Measurements from ENCODE around the gene ZNF614.
A peak's percentile ranks its signal among the peaks of the same experiment; 100 is the strongest.

The ZNF614 gene

DNA sequence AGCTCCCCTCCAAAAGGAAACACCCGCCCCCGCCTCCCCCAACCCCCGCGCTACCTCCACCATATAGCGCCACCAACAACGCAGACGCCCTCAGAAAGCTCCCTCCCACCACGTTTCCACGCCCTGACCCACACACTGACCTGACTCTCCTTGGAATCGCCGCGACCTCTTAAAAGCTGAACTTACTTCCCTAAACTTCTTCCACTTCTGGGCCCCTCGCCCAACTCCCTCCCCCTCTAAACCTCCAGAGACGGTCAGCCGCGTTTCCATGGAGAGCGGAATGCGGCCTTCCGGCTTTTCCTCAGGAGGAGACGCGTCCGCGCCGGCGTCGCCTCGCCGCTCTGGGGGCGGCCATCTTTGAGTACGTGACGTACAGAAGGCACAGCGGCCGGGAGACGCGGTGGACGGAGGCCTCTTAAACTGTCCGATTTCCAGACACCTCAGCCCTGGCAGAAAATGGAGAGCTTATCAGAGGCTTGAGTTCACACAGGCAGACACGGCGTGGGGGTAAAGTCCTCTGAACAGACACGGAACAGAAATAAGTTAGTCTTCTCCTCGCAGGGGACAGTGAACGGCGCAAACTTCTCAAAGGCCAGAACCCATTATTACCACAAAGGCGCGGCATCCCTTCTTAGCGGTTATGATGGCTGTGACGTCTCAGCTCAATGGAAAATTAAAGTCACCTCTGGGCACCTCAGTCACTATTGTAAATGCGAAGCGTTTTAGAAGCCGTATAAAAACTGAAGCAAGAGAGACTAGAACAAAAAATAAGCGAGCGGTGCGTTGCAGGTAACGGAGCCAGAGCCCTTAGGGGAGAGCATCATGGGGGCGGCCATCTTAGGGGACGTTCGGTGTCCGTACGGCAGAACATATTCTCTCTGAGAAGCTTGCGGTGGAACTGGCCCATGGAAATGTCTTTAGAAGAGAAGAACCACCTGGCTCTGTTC lies 20.6 kb upstream of the ZNF614 start, which contains the start of gene ZNF432:
TSS of gene ZNF432 (minus strand) at position 284 of the 947 bp plus-strand sequence. CDS start 1,970 bp downstream, outside the sequence.
- Histone ChIP-seq H3K9me2 (replicated peaks; ENCODE audit: insufficient read depth, low read length) (no peaks in the 10 kb centered on the region), H3K27me3 (ENCODE audit: low read length) (no peaks in the 10 kb centered on the region), H3K36me3 (ENCODE audit: low read length) (no peaks in the 10 kb centered on the region), H4K20me1 (ENCODE audit: low read depth, low read length) (no peaks in the 10 kb centered on the region), H3K79me2 (ENCODE audit: insufficient read depth, low read length) (no peaks in the 10 kb centered on the region), H3K9me3 (ENCODE audit: insufficient read depth, low read length) (no peaks in the 10 kb centered on the region; the same call in 1 of the 2 replicates), H3K9ac (ENCODE audit: low read length) (no peak within 1 kb of the TSS), H2AFZ (ENCODE audit: low read depth, low read length, severe bottlenecking) (no peak within 1 kb of the TSS), H3F3A (ENCODE audit: insufficient read depth) (no peaks in the 10 kb centered on the region), H3K4me3 (ENCODE audit: insufficient read depth, low read length, poor library complexity, severe bottlenecking) (no peak within 1 kb of the TSS), H3K27ac (ENCODE audit: low read depth, low read length) (no peak within 1 kb of the TSS), H3K4me2 (ENCODE audit: low read depth, low read length, poor library complexity, severe bottlenecking) (peak within 1 kb of the TSS; percentile 20)
- no peak for TF ChIP-seq CTCF (IDR thresholded peaks at IDR 0.05; ENCODE audit: insufficient read depth, low read length, poor library complexity, severe bottlenecking)
- no peak for TF ChIP-seq EZH2phosphoT487 (conservative IDR thresholded peaks at IDR 0.05; ENCODE audit: low read length)

- Histone ChIP-seq H3K27ac (ENCODE audit: low read depth, low read length) (no peak overlapping the region), H3K4me2 (ENCODE audit: low read depth, low read length, poor library complexity, severe bottlenecking) (no peak overlapping the region), H3K36me3 (ENCODE audit: low read length) (no peaks in the 10 kb centered on the region), H3K9me3 (ENCODE audit: insufficient read depth, low read length) (peaks cover 11% of the 10 kb centered on the region; the same call in 1 of the 2 replicates), H3K9ac (ENCODE audit: low read length) (no peak overlapping the region), H3K4me3 (ENCODE audit: insufficient read depth, low read length, poor library complexity, severe bottlenecking) (no peak overlapping the region), H3K79me2 (ENCODE audit: insufficient read depth, low read length) (no peaks in the 10 kb centered on the region), H3K27me3 (ENCODE audit: low read length) (no peaks in the 10 kb centered on the region), H4K20me1 (ENCODE audit: low read depth, low read length) (no peaks in the 10 kb centered on the region), H3F3A (ENCODE audit: insufficient read depth) (no peaks in the 10 kb centered on the region), H3K9me2 (replicated peaks; ENCODE audit: insufficient read depth, low read length) (no peaks in the 10 kb centered on the region), H2AFZ (ENCODE audit: low read depth, low read length, severe bottlenecking) (no peak overlapping the region)
- TF ChIP-seq EZH2phosphoT487 (conservative IDR thresholded peaks at IDR 0.05; ENCODE audit: low read length) (no peak), CTCF (IDR thresholded peaks at IDR 0.05; ENCODE audit: insufficient read depth, low read length, poor library complexity, severe bottlenecking) (no peak)
Observed at GRCh38 chr19:52039169-52039568, 11.0 kb upstream of the ZNF614 start.

GRCh38 chr19:52034051-52034728 lies 6.0 kb upstream of the ZNF614 start:
- Histone ChIP-seq H4K20me1 (ENCODE audit: low read depth, low read length) (no peaks in the 10 kb centered on the region), H3K9ac (ENCODE audit: low read length) (no peak overlapping the region), H3K4me2 (ENCODE audit: low read depth, low read length, poor library complexity, severe bottlenecking) (no peak overlapping the region), H3K4me3 (ENCODE audit: insufficient read depth, low read length, poor library complexity, severe bottlenecking) (no peak overlapping the region), H3K9me3 (ENCODE audit: insufficient read depth, low read length) (peaks cover 29% of the 10 kb centered on the region; the same call in 1 of the 2 replicates), H3K36me3 (ENCODE audit: low read length) (peaks cover 27% of the 10 kb centered on the region), H3F3A (ENCODE audit: insufficient read depth) (no peaks in the 10 kb centered on the region), H3K27me3 (ENCODE audit: low read length) (no peaks in the 10 kb centered on the region), H3K79me2 (ENCODE audit: insufficient read depth, low read length) (peaks cover 10% of the 10 kb centered on the region), H3K9me2 (replicated peaks; ENCODE audit: insufficient read depth, low read length) (no peaks in the 10 kb centered on the region), H3K27ac (ENCODE audit: low read depth, low read length) (no peak overlapping the region), H2AFZ (ENCODE audit: low read depth, low read length, severe bottlenecking) (no peak overlapping the region)
- TF ChIP-seq CTCF (IDR thresholded peaks at IDR 0.05; ENCODE audit: insufficient read depth, low read length, poor library complexity, severe bottlenecking), result no peak
- TF ChIP-seq EZH2phosphoT487 (conservative IDR thresholded peaks at IDR 0.05; ENCODE audit: low read length), result no peak
